IgD-negative memory B cell (primary cell): Measurements from ENCODE around the gene SRRT. TPM values are rescaled to one million over a fixed set of nuclear protein-coding genes. Genes with fewer than 3 reads are reported as not detected.

Experiments
- polyA plus RNA-seq: library from polyadenylated mRNA; unstranded; fragments of 300-500 nt; fragmentation: Illumina TruSeq; gene quantifications from one replicate; pipeline ENCODE4 v1.2.3, GENCODE V29; 2021

The SRRT gene
- polyA plus RNA-seq, 1 donor from 2014 or later = 79.7 TPM

Other genes starting within 250 kb of the SRRT start
- gene TFR2, start 233.6 kb upstream of the SRRT start, polyA plus RNA-seq = 0.44 TPM
- not detected for gene ACTL6B, start 218.7 kb upstream of the SRRT start, polyA plus RNA-seq
- 62.7 TPM for gene GNB2, start 201.4 kb upstream of the SRRT start, polyA plus RNA-seq
- gene GIGYF1, start 180.9 kb upstream of the SRRT start, polyA plus RNA-seq = 2.6 TPM
- 48.6 TPM for gene POP7, start 169.0 kb upstream of the SRRT start, polyA plus RNA-seq
- gene EPO, start 154.6 kb upstream of the SRRT start, polyA plus RNA-seq = not detected
- not detected for gene ZAN, start 141.5 kb upstream of the SRRT start, polyA plus RNA-seq
- not detected for gene EPHB4, start 47.6 kb upstream of the SRRT start, polyA plus RNA-seq
- gene SLC12A9, start 22.4 kb upstream of the SRRT start, polyA plus RNA-seq = 11.4 TPM
- 4.6 TPM for gene TRIP6, start 7.7 kb upstream of the SRRT start, polyA plus RNA-seq
- gene UFSP1, start 14.6 kb downstream of the SRRT start, polyA plus RNA-seq = 2.5 TPM
- not detected for gene ACHE, start 20.8 kb downstream of the SRRT start, polyA plus RNA-seq
- not detected for gene MUC3A, start 74.4 kb downstream of the SRRT start, polyA plus RNA-seq
- gene MUC12, start 94.5 kb downstream of the SRRT start, polyA plus RNA-seq = not detected
- gene MUC17, start 145.0 kb downstream of the SRRT start, polyA plus RNA-seq = not detected
- 15.0 TPM for gene TRIM56, start 210.4 kb downstream of the SRRT start, polyA plus RNA-seq